CD4-positive, alpha-beta T cell (primary cell): ENCODE measurements around the gene KCNQ1OT1. TPM values are rescaled to one million over a fixed set of nuclear protein-coding genes. Genes with fewer than 3 reads are reported as not detected.

Experiments
- ATAC-seq: fragments of 200-7000 bp; cut with Tn5 transposase; one replicate; pipeline ENCODE4 v1.10.0; 2022; ENCODE audit warnings: mild to moderate bottlenecking; ENCODE audit not compliant: poor library complexity
- CTCF ChIA-PET: fragments of 350-600 bp; sonication (Branson Sonifier 250); formaldehyde crosslinking; loops from one replicate; lab custom pipeline; 2021; ENCODE audit warnings: antibody characterized with exemption, inconsistent platforms; lab: Charles Lee
- POLR2A ChIA-PET: fragments of 350-600 bp; sonication (Branson Sonifier 250); formaldehyde crosslinking; loops from one replicate; lab custom pipeline; 2021; ENCODE audit warnings: antibody characterized with exemption, inconsistent platforms; lab: Charles Lee
- DNase-seq, 14 experiments: peaks; one replicate each; pipeline ENCODE4 v3.0.0-alpha.2; 2013 to 2020; ENCODE audit warnings: mixed read lengths in 2 of 14
- H3K27ac ChIP-seq, 2 donors: one replicate each; pipeline versions ENCODE4 v1.5.1 to v1.7.0; 2013; ENCODE audit warnings: low read length in 2 of 2, low read depth in 1 of 2, mild to moderate bottlenecking in 1 of 2
- H3K27me3 ChIP-seq, 2 experiments: 1 replicate in 1 of 2; 2 replicates in 1 of 2; pipeline versions ENCODE4 v1.6.1 to v1.7.0; 2013; ENCODE audit warnings: low read length in 2 of 2, control low read depth in 1 of 2, mild to moderate bottlenecking in 1 of 2, moderate library complexity in 1 of 2; ENCODE audit not compliant: insufficient read depth in 2 of 2, control insufficient read depth in 1 of 2
- H3K36me3 ChIP-seq: one replicate; pipeline ENCODE4 v1.6.1; 2013; ENCODE audit warnings: low read length, control low read depth; ENCODE audit not compliant: insufficient read depth
- H3K4me1 ChIP-seq: one replicate; pipeline ENCODE4 v1.6.1; 2013; ENCODE audit warnings: low read length, control low read depth; ENCODE audit not compliant: insufficient read depth
- H3K4me3 ChIP-seq: one replicate; pipeline ENCODE4 v1.5.1; 2013; ENCODE audit warnings: mild to moderate bottlenecking, low read length, moderate library complexity
- H3K9me3 ChIP-seq, 2 experiments: 1 replicate in 1 of 2; 2 replicates in 1 of 2; pipeline versions ENCODE4 v1.6.1 to v1.7.0; 2013; ENCODE audit warnings: low read length in 2 of 2, mild to moderate bottlenecking in 2 of 2, control low read depth in 1 of 2, moderate library complexity in 1 of 2; ENCODE audit not compliant: control insufficient read depth in 1 of 2, insufficient read depth in 1 of 2
- H3K27ac Mint-ChIP-seq: one replicate; pipeline ENCODE4 v1.8.0; 2020; ENCODE audit warnings: mixed read lengths
- H3K27me3 Mint-ChIP-seq: one replicate; pipeline ENCODE4 v1.8.0; 2021; ENCODE audit warnings: mixed read lengths
- H3K36me3 Mint-ChIP-seq: one replicate; pipeline ENCODE4 v1.8.0; 2021; ENCODE audit warnings: low read depth, mixed read lengths
- H3K4me1 Mint-ChIP-seq: one replicate; pipeline ENCODE4 v1.8.0; 2021; ENCODE audit warnings: low read depth, mixed read lengths
- H3K4me3 Mint-ChIP-seq: one replicate; pipeline ENCODE4 v1.8.0; 2020; ENCODE audit warnings: mild to moderate bottlenecking, mixed read lengths
- H3K9me3 Mint-ChIP-seq: one replicate; pipeline ENCODE4 v1.8.0; 2020; ENCODE audit warnings: mixed read lengths
- CTCF ChIP-seq: fragments of 200-600 bp; IDR thresholded peaks from one replicate; pipeline ENCODE4 v1.8.0; 2022; ENCODE audit warnings: antibody characterized with exemption, mild to moderate bottlenecking
- intact Hi-C, 2 experiments: fragments of 100-400 bp; cut with DNase I in 1 of 2; cut with micrococcal nuclease in 1 of 2; formaldehyde crosslinking; loops; one replicate each; pipeline versions ENCODE4 v1.15.1 to v1.9.0; 2023 to 2025; cut with DNase I, micrococcal nuclease
- total RNA-seq, 174 experiments: library from RNA in 2 of 174; stranded (reverse) in 2 of 174; gene quantifications; one replicate each; pipeline ENCODE4 v1.2.3 and lab custom pipeline; 2021 to 2026

Gene KCNQ1OT1
- total RNA-seq, 2 experiments from 2014 or later, result 0.17 to 0.22 TPM

GRCh38 chr11:2655016-2655719 is 44.6 kb downstream of the KCNQ1OT1 start:
- Histone ChIP-seq H3K9me3 (peaks cover 7% of the 10 kb centered on the region in 2 experiments), H3K27me3 (no peaks in the 10 kb centered on the region), H3K27ac (no peak overlapping the region), H3K4me1 (no peaks in the 10 kb centered on the region), H3K36me3 (peaks cover 4% of the 10 kb centered on the region), H3K4me3 (no peak overlapping the region)
- no peak overlapping the region for H3K4me3 Mint-ChIP-seq
- no peak for TF ChIP-seq CTCF
- DNase-seq (no peak), ATAC-seq (no peak)
- H3K4me1 Mint-ChIP-seq, result no peaks in the 10 kb centered on the region
- H3K27ac Mint-ChIP-seq, result no peak overlapping the region
- ChIA-PET POLR2A (no interaction called here), CTCF (no interaction called here)
- no peaks in the 10 kb centered on the region for H3K27me3 Mint-ChIP-seq
- peaks cover 66% of the 10 kb centered on the region for H3K36me3 Mint-ChIP-seq
- intact Hi-C loops, result no loop called here
- H3K9me3 Mint-ChIP-seq, result no peaks in the 10 kb centered on the region

GRCh38 chr11:2653930-2654739 is 45.7 kb downstream of the KCNQ1OT1 start:
- ATAC-seq, result no peak
- Histone ChIP-seq H3K4me1 (no peaks in the 10 kb centered on the region), H3K36me3 (peaks cover 4% of the 10 kb centered on the region), H3K27ac (no peak overlapping the region), H3K9me3 (peaks cover 7 to 17% of the 10 kb centered on the region in 2 experiments), H3K27me3 (no peaks in the 10 kb centered on the region), H3K4me3 (no peak overlapping the region)
- no peaks in the 10 kb centered on the region for H3K27me3 Mint-ChIP-seq
- no peak for TF ChIP-seq CTCF
- peaks cover 67% of the 10 kb centered on the region for H3K36me3 Mint-ChIP-seq
- no peaks in the 10 kb centered on the region for H3K9me3 Mint-ChIP-seq
- no peak overlapping the region for H3K4me3 Mint-ChIP-seq
- H3K27ac Mint-ChIP-seq, result no peak overlapping the region
- ChIA-PET CTCF (no interaction called here), POLR2A (no interaction called here)
- intact Hi-C loops, result no loop called here
- H3K4me1 Mint-ChIP-seq, result no peaks in the 10 kb centered on the region
- no peak for DNase-seq

GRCh38 chr11:2653198-2653551 is 46.6 kb downstream of the KCNQ1OT1 start:
- POLR2A ChIA-PET, result no interaction called here

More at GRCh38 chr11:2653198-2653551, 46.6 kb downstream of the KCNQ1OT1 start:
- Histone ChIP-seq H3K9me3 (peaks cover 7 to 22% of the 10 kb centered on the region in 2 experiments), H3K4me3 (no peak overlapping the region), H3K36me3 (peaks cover 4% of the 10 kb centered on the region), H3K27ac (no peak overlapping the region), H3K4me1 (no peaks in the 10 kb centered on the region), H3K27me3 (no peaks in the 10 kb centered on the region)
- Mint-ChIP-seq H3K27me3 (no peaks in the 10 kb centered on the region), H3K9me3 (no peaks in the 10 kb centered on the region), H3K4me1 (no peaks in the 10 kb centered on the region), H3K27ac (no peak overlapping the region), H3K36me3 (peaks cover 67% of the 10 kb centered on the region), H3K4me3 (no peak overlapping the region)
- intact Hi-C loops, result no loop called here
- ATAC-seq (no peak), DNase-seq (no peak)
- no peak for TF ChIP-seq CTCF
- CTCF ChIA-PET, result no interaction called here
